Activated B cell treated with CpG ODN at 0.5 μM for 24 hours (primary cell): ENCODE measurements around the gene RCOR3. TPM values are rescaled to one million over a fixed set of nuclear protein-coding genes. Genes with fewer than 3 reads are reported as not detected.
"Not testable (repeated sequence)": the region's sequence is repeated elsewhere in the genome, so short reads cannot be mapped to it uniquely, and the experiment has no call there.

Source experiments
- ATAC-seq: fragments of 200-7000 bp; cut with Tn5 transposase; one replicate; pipeline ENCODE4 v1.10.0; 2021; ENCODE audit warnings: low read depth, mild to moderate bottlenecking, moderate library complexity
- CTCF ChIA-PET: fragments of 350-600 bp; sonication (Branson Sonifier 250); formaldehyde crosslinking; loops from one replicate; lab custom pipeline; 2021; ENCODE audit warnings: antibody characterized with exemption; lab: Charles Lee
- POLR2A ChIA-PET: fragments of 350-600 bp; sonication (Branson Sonifier 250); formaldehyde crosslinking; loops from one replicate; lab custom pipeline; 2021; ENCODE audit warnings: antibody characterized with exemption; lab: Charles Lee
- DNase-seq: peaks from one replicate; pipeline ENCODE4 v3.0.0; 2022
- H3K27ac Mint-ChIP-seq: one replicate; pipeline ENCODE4 v1.8.0; 2020; ENCODE audit warnings: mixed read lengths
- H3K27me3 Mint-ChIP-seq: one replicate; pipeline ENCODE4 v1.8.0; 2021; ENCODE audit warnings: mixed read lengths
- H3K36me3 Mint-ChIP-seq: one replicate; pipeline ENCODE4 v1.8.0; 2021; ENCODE audit warnings: low read depth, mixed read lengths
- H3K4me1 Mint-ChIP-seq: one replicate; pipeline ENCODE4 v1.8.0; 2021; ENCODE audit warnings: mixed read lengths
- H3K4me3 Mint-ChIP-seq: one replicate; pipeline ENCODE4 v1.8.0; 2020; ENCODE audit warnings: mild to moderate bottlenecking, mixed read lengths
- H3K9me3 Mint-ChIP-seq: one replicate; pipeline ENCODE4 v1.8.0; 2020; ENCODE audit warnings: mixed read lengths
- intact Hi-C: fragments of 100-400 bp; cut with micrococcal nuclease; formaldehyde crosslinking; loops from one replicate; pipeline ENCODE4 v1.15.1; 2024
- total RNA-seq: library from RNA; stranded (reverse); gene quantifications from 2 replicates; pipeline ENCODE4 v1.2.3, GENCODE V29; 2022
- TF ChIP-seq, protein P1 (sequence below): fragments of 200-600 bp; IDR thresholded peaks from one replicate; pipeline ENCODE4 v1.8.0; 2022; ENCODE audit warnings: antibody characterized with exemption, mild to moderate bottlenecking

The RCOR3 gene
- total RNA-seq, 1 donor from 2014 or later, result 72.3 TPM

DNA sequence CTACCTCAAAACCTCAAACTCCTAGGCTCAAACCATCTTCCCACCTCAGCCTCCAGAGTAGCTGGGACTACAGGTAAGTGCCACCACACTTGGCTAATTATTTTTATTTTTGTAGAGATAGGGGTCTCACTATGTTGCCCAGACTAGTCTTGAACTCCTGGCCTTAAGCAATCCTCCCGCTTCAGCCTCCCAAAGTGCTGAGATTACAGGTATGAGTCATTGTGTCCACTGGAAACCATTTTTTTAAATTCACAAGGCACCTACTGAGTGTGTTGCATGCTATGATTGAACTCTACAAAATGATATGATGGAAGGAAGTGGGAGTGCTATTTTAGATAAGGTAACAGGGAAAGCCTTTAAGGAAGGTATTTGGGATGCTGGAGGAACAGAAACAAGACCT is 41.8 kb upstream of the RCOR3 start:
- H3K36me3 Mint-ChIP-seq, result no peaks in the 10 kb centered on the region
- no peak overlapping the region for H3K27ac Mint-ChIP-seq
- intact Hi-C loops, result no loop called here
- H3K27me3 Mint-ChIP-seq, result peaks cover 6% of the 10 kb centered on the region
- no peaks in the 10 kb centered on the region for H3K9me3 Mint-ChIP-seq
- CTCF ChIA-PET, result no interaction called here
- TF ChIP-seq, protein P1, sequence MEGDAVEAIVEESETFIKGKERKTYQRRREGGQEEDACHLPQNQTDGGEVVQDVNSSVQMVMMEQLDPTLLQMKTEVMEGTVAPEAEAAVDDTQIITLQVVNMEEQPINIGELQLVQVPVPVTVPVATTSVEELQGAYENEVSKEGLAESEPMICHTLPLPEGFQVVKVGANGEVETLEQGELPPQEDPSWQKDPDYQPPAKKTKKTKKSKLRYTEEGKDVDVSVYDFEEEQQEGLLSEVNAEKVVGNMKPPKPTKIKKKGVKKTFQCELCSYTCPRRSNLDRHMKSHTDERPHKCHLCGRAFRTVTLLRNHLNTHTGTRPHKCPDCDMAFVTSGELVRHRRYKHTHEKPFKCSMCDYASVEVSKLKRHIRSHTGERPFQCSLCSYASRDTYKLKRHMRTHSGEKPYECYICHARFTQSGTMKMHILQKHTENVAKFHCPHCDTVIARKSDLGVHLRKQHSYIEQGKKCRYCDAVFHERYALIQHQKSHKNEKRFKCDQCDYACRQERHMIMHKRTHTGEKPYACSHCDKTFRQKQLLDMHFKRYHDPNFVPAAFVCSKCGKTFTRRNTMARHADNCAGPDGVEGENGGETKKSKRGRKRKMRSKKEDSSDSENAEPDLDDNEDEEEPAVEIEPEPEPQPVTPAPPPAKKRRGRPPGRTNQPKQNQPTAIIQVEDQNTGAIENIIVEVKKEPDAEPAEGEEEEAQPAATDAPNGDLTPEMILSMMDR, result no peak
- DNase-seq (no peak), ATAC-seq (no peak)
- no peaks in the 10 kb centered on the region for H3K4me1 Mint-ChIP-seq
- H3K4me3 Mint-ChIP-seq, result no peak overlapping the region
- POLR2A ChIA-PET, result no interaction called here

DNA sequence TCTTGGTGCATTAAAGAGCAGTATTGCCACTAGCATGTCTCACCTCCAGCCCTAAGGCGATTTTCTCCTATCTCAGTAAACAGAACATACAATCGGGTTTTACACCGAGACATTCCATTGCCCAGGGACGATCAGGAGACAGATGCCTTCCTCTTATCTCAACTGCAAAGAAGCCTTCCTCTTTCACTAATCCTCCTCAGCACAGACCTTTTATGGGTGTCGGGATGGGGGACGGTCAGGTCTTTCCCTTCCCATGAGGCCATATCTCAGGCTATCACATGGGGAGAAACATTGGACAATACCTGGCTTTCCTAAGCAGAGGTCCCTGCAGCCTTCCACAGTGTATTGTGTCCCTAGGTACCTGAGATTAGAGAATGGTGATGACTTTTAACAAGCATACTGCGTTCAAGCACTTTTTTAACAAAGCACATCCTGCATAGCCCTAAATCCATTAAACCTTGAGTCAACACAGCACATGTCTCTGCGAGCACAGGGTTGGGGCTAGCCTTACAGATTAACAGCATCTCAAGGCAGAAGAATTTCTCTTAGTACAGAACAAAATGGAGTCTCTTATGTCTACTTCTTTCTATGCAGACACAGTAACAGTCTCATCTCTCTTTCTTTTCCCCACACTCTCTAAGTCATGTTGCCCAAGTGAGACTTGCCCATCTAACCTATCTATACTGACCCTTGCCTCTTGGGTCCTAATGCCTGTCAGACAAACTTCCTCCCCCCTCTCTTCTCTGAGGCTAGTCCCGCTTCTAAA is 36.5 kb upstream of the RCOR3 start:
- intact Hi-C loops, H3K36me3 Mint-ChIP-seq, H3K9me3 Mint-ChIP-seq, ATAC-seq, H3K27me3 Mint-ChIP-seq, H3K4me1 Mint-ChIP-seq, POLR2A ChIA-PET, H3K27ac Mint-ChIP-seq, DNase-seq, CTCF ChIA-PET, H3K4me3 Mint-ChIP-seq: not testable (repeated sequence)

DNA sequence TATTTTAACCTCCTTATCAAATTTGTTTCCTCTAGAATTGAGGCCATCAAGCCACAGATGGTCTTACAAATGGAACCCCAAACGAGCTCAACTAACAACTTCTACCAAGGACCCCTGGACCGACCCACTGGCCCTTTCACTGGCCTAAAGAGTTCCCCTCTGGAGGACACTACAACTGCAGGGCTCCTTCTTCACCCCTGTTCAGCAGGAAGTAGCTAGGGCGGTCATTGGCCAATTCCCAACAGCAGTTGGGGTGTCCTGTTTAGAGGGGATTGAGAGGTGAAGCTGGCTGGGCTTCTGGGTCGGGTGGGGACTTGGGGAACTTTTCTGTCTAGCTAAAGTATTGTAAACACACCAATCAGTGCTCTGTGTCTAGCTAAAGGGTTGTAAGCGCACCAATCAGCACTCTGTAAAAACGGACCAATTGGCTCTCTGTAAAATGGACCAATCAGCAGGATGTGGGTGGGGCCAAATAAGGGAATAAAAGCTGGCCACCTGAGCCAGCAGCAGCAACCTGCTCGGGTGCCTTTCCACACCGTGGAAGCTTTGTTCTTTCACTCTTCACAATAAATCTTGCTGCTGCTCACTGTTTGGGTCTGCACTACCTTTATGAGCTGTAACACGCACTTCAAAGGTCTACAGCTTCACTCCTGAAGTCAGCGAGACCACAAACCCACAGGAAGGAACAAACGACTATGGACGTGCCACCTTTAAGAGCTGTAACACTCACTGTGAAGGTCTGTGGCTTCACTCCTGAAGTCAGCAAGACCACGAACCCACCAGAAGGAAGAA is 30.4 kb upstream of the RCOR3 start:
- H3K36me3 Mint-ChIP-seq, CTCF ChIA-PET, H3K27ac Mint-ChIP-seq, ATAC-seq, DNase-seq, H3K4me1 Mint-ChIP-seq, H3K9me3 Mint-ChIP-seq, POLR2A ChIA-PET, intact Hi-C loops, H3K27me3 Mint-ChIP-seq: not testable (repeated sequence)
- H3K4me3 Mint-ChIP-seq, result peak overlapping the region; percentile 44

DNA sequence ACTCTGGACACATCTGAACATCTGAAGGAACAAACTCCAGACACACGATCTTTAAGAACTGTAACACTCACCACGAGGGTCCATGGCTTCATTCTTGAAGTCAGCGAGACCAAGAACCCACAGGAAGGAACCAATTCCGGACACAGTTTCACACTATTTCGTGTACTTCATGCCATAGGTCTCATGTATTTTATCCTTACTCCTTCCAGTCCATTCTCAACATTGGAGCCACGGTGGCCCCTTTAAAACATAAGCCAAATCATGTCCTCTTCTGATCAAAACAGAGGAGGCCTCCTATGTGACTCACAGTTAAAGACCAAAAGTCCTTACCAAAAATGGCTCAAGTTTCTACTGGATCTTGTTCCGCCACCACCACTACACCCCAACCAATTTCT is 29.8 kb upstream of the RCOR3 start:
- TF ChIP-seq, protein P1, result no peak
- Mint-ChIP-seq H3K27me3 (peaks cover 2% of the 10 kb centered on the region), H3K4me1 (peaks cover 8% of the 10 kb centered on the region), H3K27ac (no peak overlapping the region), H3K4me3 (peak overlapping the region; percentile 44), H3K9me3 (no peaks in the 10 kb centered on the region), H3K36me3 (no peaks in the 10 kb centered on the region)
- ATAC-seq (no peak), DNase-seq (no peak)
- ChIA-PET POLR2A (interaction anchor here (0.5 kb wide), 1 partner anchor 25 kb away, joined by 6 read pairs; no protein-coding TSS in a partner anchor), CTCF (no interaction called here)
- intact Hi-C loops, result no loop called here

DNA sequence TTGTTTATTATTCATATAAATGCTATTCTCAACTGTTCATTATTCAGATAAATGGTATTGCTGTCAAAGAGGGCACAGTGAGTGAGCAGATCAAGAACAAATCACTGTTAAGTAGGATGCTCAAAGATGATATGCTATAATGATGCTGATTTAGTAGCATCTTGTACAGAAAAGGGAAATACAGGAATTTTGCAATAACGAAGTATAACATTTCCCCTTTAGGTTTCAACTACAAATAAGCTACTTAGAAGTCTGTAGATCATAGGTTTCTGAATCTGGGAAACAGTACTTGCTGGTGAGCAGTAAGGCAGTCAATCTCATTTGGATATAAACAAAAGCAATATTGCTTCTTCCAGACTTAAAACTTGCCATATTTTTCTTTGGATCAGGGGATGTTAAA is 27.3 kb upstream of the RCOR3 start:
- ChIA-PET CTCF (no interaction called here), POLR2A (no interaction called here)
- Mint-ChIP-seq H3K36me3 (no peaks in the 10 kb centered on the region), H3K4me1 (peaks cover 8% of the 10 kb centered on the region), H3K4me3 (no peak overlapping the region), H3K27ac (no peak overlapping the region), H3K9me3 (no peaks in the 10 kb centered on the region), H3K27me3 (peaks cover 2% of the 10 kb centered on the region)
- DNase-seq (no peak), ATAC-seq (no peak)
- TF ChIP-seq, protein P1, result no peak
- intact Hi-C loops, result no loop called here

DNA sequence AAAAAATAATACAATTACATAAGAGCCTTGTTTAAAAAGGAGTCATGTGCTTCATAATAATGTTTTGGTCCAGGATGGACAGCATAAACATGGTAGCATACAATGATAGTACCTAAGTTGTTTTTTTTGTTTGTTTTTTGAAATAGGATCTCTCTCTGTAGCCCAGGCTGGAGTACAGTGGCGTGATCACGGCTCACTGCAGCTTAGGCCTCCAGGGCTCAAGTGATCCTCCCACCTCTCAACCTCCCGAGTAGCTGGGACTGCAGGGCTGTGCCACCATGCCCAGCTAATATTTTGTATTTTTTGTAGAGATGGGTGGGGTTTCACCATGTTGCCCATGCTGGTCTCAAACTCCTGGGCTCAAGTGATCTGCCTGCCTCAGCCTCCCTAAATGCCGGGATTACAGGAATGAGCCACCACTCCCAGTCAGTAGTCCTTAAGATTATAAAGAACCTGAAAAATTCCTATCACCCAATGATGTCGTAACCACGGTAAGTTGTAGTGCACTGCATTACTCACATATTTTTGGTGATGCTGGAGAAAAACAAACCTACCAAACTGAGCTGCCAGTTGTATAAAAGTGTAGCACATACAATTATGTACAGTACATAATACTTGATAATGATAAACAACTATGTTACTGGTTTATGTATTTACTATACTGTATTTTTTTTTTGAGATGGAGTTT is 22.4 kb upstream of the RCOR3 start:
- H3K4me1 Mint-ChIP-seq, result no peaks in the 10 kb centered on the region
- H3K36me3 Mint-ChIP-seq, result no peaks in the 10 kb centered on the region
- ATAC-seq (no peak), DNase-seq (no peak)
- CTCF ChIA-PET, result no interaction called here
- no peaks in the 10 kb centered on the region for H3K9me3 Mint-ChIP-seq
- H3K4me3 Mint-ChIP-seq, result no peak overlapping the region
- no peak overlapping the region for H3K27ac Mint-ChIP-seq
- H3K27me3 Mint-ChIP-seq, result peaks cover 4% of the 10 kb centered on the region
- TF ChIP-seq, protein P1, result no peak
- intact Hi-C loops, result no loop called here
- POLR2A ChIA-PET, result no interaction called here
